HEK293 (cell line): ENCODE results near the gene RIMS3.

Source experiments
- CTCF ChIA-PET: fragments of 350-600 bp; formaldehyde crosslinking; extraction: SDS; loops from one replicate; lab custom pipeline; 2021; ENCODE audit warnings: antibody characterized with exemption; lab: Yijun Ruan, JAX
- POLR2A ChIA-PET: fragments of 300-600 bp; formaldehyde crosslinking; extraction: SDS; loops from one replicate; lab custom pipeline; 2020; ENCODE audit warnings: antibody characterized with exemption, inconsistent platforms; lab: Yijun Ruan, JAX
- H3K27ac ChIP-seq: fragments of 200-500 bp; sonication (Bioruptor generic); 2 replicates; pipeline ENCODE4 v1.5.1; 2014; ENCODE audit warnings: low read depth, low read length, control low read depth, inconsistent platforms; ENCODE audit errors: extremely low read depth
- H3K36me3 ChIP-seq, 2 experiments: fragments of 200-500 bp in 1 of 2; sonication (Bioruptor generic) in 1 of 2; 1 replicate in 1 of 2; 2 replicates in 1 of 2; pipeline ENCODE4 v1.5.1; 2014 to 2017; ENCODE audit warnings: inconsistent platforms in 2 of 2, low read length in 2 of 2; ENCODE audit not compliant: control insufficient read depth in 2 of 2, insufficient read depth in 1 of 2
- H3K4me1 ChIP-seq: fragments of 200-500 bp; sonication (Bioruptor generic); 2 replicates; pipeline ENCODE4 v1.5.1; 2014; ENCODE audit warnings: mild to moderate bottlenecking, low read length, inconsistent platforms; ENCODE audit not compliant: control insufficient read depth, insufficient read depth
- H3K4me3 ChIP-seq: 2 replicates; pipeline ENCODE4 v1.5.1; 2011; ENCODE audit warnings: low read depth, mild to moderate bottlenecking, control low read depth, low read length, moderate library complexity
- H3K9me3 ChIP-seq: fragments of 200-500 bp; sonication (Bioruptor generic); 2 replicates; pipeline ENCODE4 v1.5.1; 2014; ENCODE audit warnings: low read depth, low read length, inconsistent platforms; ENCODE audit not compliant: control insufficient read depth, insufficient read depth
- KLF16 ChIP-seq: fragments of 450-650 bp; formaldehyde crosslinking; IDR thresholded peaks from 2 replicates; pipeline ENCODE4 v1.5.1; 2017; ENCODE audit warnings: missing biosample characterization, missing genetic modification characterization
- KLF17 ChIP-seq: fragments of 450-650 bp; formaldehyde crosslinking; IDR thresholded peaks from 2 replicates; pipeline ENCODE4 v1.5.1; 2016; ENCODE audit warnings: missing biosample characterization, missing genetic modification characterization
- KLF8 ChIP-seq: fragments of 450-650 bp; formaldehyde crosslinking; IDR thresholded peaks from 2 replicates; pipeline ENCODE4 v1.5.1; 2016; ENCODE audit warnings: missing biosample characterization, missing genetic modification characterization
- KLF9 ChIP-seq: fragments of 450-650 bp; formaldehyde crosslinking; IDR thresholded peaks from 2 replicates; pipeline ENCODE4 v1.5.1; 2016; ENCODE audit warnings: missing biosample characterization, missing genetic modification characterization, low read depth
- RBAK ChIP-seq: fragments of 450-650 bp; formaldehyde crosslinking; IDR thresholded peaks from 2 replicates; pipeline ENCODE4 v1.5.1; 2016; ENCODE audit warnings: missing biosample characterization, missing genetic modification characterization
- REPIN1 ChIP-seq: fragments of 450-650 bp; formaldehyde crosslinking; IDR thresholded peaks from 2 replicates; pipeline ENCODE4 v1.5.1; 2017; ENCODE audit warnings: missing biosample characterization, missing genetic modification characterization, low read depth
- SCRT1 ChIP-seq: fragments of 450-650 bp; formaldehyde crosslinking; IDR thresholded peaks from 2 replicates; pipeline ENCODE4 v1.5.1; 2016; ENCODE audit warnings: missing biosample characterization, missing genetic modification characterization, borderline replicate concordance
- SP2 ChIP-seq: fragments of 450-650 bp; formaldehyde crosslinking; IDR thresholded peaks from 2 replicates; pipeline ENCODE4 v1.5.1; 2016; ENCODE audit warnings: missing biosample characterization, missing genetic modification characterization
- SP3 ChIP-seq: fragments of 450-650 bp; formaldehyde crosslinking; IDR thresholded peaks from 2 replicates; pipeline ENCODE4 v1.5.1; 2016; ENCODE audit warnings: missing biosample characterization, missing genetic modification characterization
- ZBTB6 ChIP-seq: fragments of 450-650 bp; formaldehyde crosslinking; IDR thresholded peaks from 2 replicates; pipeline ENCODE4 v1.5.1; 2017; ENCODE audit warnings: missing biosample characterization, missing genetic modification characterization
- ZBTB8A ChIP-seq: fragments of 450-650 bp; formaldehyde crosslinking; IDR thresholded peaks from 2 replicates; pipeline ENCODE4 v1.5.1; 2016; ENCODE audit warnings: missing biosample characterization, missing genetic modification characterization
- ZFHX2 ChIP-seq: fragments of 450-650 bp; formaldehyde crosslinking; conservative IDR thresholded peaks from 2 replicates; pipeline ENCODE4 v1.5.1; 2016; ENCODE audit warnings: missing biosample characterization, missing genetic modification characterization
- ZIC2 ChIP-seq: fragments of 450-650 bp; formaldehyde crosslinking; IDR thresholded peaks from 2 replicates; pipeline ENCODE4 v1.5.1; 2016; ENCODE audit warnings: missing biosample characterization, missing genetic modification characterization
- ZNF138 ChIP-seq: fragments of 450-650 bp; formaldehyde crosslinking; IDR thresholded peaks from 2 replicates; pipeline ENCODE4 v1.5.1; 2016; ENCODE audit warnings: missing biosample characterization, missing genetic modification characterization, borderline replicate concordance
- ZNF140 ChIP-seq: fragments of 450-650 bp; formaldehyde crosslinking; IDR thresholded peaks from 2 replicates; pipeline ENCODE4 v1.5.1; 2016; ENCODE audit warnings: missing biosample characterization, missing genetic modification characterization
- ZNF169 ChIP-seq: fragments of 450-650 bp; formaldehyde crosslinking; IDR thresholded peaks from 2 replicates; pipeline ENCODE4 v1.5.1; 2016; ENCODE audit warnings: missing biosample characterization, missing genetic modification characterization
- ZNF202 ChIP-seq: fragments of 450-650 bp; formaldehyde crosslinking; IDR thresholded peaks from 2 replicates; pipeline ENCODE4 v1.5.1; 2016; ENCODE audit warnings: missing biosample characterization, missing genetic modification characterization, borderline replicate concordance
- ZNF223 ChIP-seq: fragments of 450-650 bp; formaldehyde crosslinking; IDR thresholded peaks from 2 replicates; pipeline ENCODE4 v1.5.1; 2016; ENCODE audit warnings: missing biosample characterization, missing genetic modification characterization
- ZNF239 ChIP-seq: fragments of 450-650 bp; formaldehyde crosslinking; IDR thresholded peaks from 2 replicates; pipeline ENCODE4 v1.5.1; 2016; ENCODE audit warnings: missing biosample characterization, missing genetic modification characterization
- ZNF24 ChIP-seq: fragments of 450-650 bp; formaldehyde crosslinking; IDR thresholded peaks from 2 replicates; pipeline ENCODE4 v1.5.1; 2016; ENCODE audit warnings: missing biosample characterization, missing genetic modification characterization
- ZNF248 ChIP-seq: fragments of 450-650 bp; formaldehyde crosslinking; IDR thresholded peaks from 2 replicates; pipeline ENCODE4 v1.5.1; 2017; ENCODE audit warnings: missing biosample characterization, missing genetic modification characterization
- ZNF302 ChIP-seq: fragments of 450-650 bp; formaldehyde crosslinking; IDR thresholded peaks from 2 replicates; pipeline ENCODE4 v1.5.1; 2016; ENCODE audit warnings: missing biosample characterization, missing genetic modification characterization, low read depth
- ZNF394 ChIP-seq: fragments of 450-650 bp; formaldehyde crosslinking; IDR thresholded peaks from 2 replicates; pipeline ENCODE4 v1.5.1; 2016; ENCODE audit warnings: missing biosample characterization, missing genetic modification characterization, mild to moderate bottlenecking, moderate library complexity, borderline replicate concordance
- ZNF514 ChIP-seq: fragments of 450-650 bp; formaldehyde crosslinking; IDR thresholded peaks from 2 replicates; pipeline ENCODE4 v1.5.1; 2016; ENCODE audit warnings: missing biosample characterization, missing genetic modification characterization
- ZNF521 ChIP-seq: fragments of 450-650 bp; formaldehyde crosslinking; IDR thresholded peaks from 2 replicates; pipeline ENCODE4 v1.5.1; 2017; ENCODE audit warnings: missing biosample characterization, mild to moderate bottlenecking, missing genetic modification characterization
- ZNF580 ChIP-seq: fragments of 450-650 bp; formaldehyde crosslinking; IDR thresholded peaks from 2 replicates; pipeline ENCODE4 v1.5.1; 2016; ENCODE audit warnings: missing biosample characterization, missing genetic modification characterization
- ZNF596 ChIP-seq: fragments of 450-650 bp; IDR thresholded peaks from 2 replicates; pipeline ENCODE4 v1.5.0; 2018; ENCODE audit warnings: missing biosample characterization, mild to moderate bottlenecking, missing genetic modification characterization, moderate library complexity
- ZNF600 ChIP-seq: fragments of 450-650 bp; formaldehyde crosslinking; IDR thresholded peaks from 2 replicates; pipeline ENCODE4 v1.5.1; 2016; ENCODE audit warnings: missing biosample characterization, missing genetic modification characterization
- ZNF639 ChIP-seq: fragments of 450-650 bp; formaldehyde crosslinking; IDR thresholded peaks from 2 replicates; pipeline ENCODE4 v1.5.1; 2016; ENCODE audit warnings: missing biosample characterization, missing genetic modification characterization
- ZNF660 ChIP-seq: fragments of 450-650 bp; IDR thresholded peaks from 2 replicates; pipeline ENCODE4 v1.5.1; 2018; ENCODE audit warnings: missing biosample characterization, mild to moderate bottlenecking, missing genetic modification characterization
- ZNF76 ChIP-seq: fragments of 450-650 bp; formaldehyde crosslinking; IDR thresholded peaks from 2 replicates; pipeline ENCODE4; 2016; ENCODE audit warnings: low read depth, missing biosample characterization, missing genetic modification characterization, borderline replicate concordance
- ZXDB ChIP-seq: fragments of 450-650 bp; formaldehyde crosslinking; IDR thresholded peaks from 2 replicates; pipeline ENCODE4 v1.5.1; 2016; ENCODE audit warnings: missing biosample characterization, missing genetic modification characterization

RIMS3 gene

GRCh38 chr1:40621821-40622450 lies 43.5 kb downstream of the RIMS3 start:
- ChIA-PET POLR2A (no interaction called here), CTCF (interaction anchor here (1.4 kb wide), 1 partner anchor 47 kb away, joined by 3 read pairs; no protein-coding TSS in a partner anchor)
- TF ChIP-seq REPIN1 (tag by site-specific recombination): no peak
- TF ChIP-seq ZNF239 (tag by site-specific recombination): no peak
- no peak for TF ChIP-seq ZNF514 (tag by site-specific recombination)
- TF ChIP-seq KLF16: no peak
- TF ChIP-seq KLF17 (tag by site-specific recombination): no peak
- no peak for TF ChIP-seq ZNF140 (tag by site-specific recombination)
- no peak for TF ChIP-seq ZNF138 (tag by site-specific recombination)
- no peak for TF ChIP-seq RBAK (tag by site-specific recombination)
- no peak for TF ChIP-seq SCRT1 (tag by site-specific recombination)
- TF ChIP-seq ZNF600 (tag by site-specific recombination): no peak
- TF ChIP-seq ZNF76 (tag by site-specific recombination): no peak
- no peak for TF ChIP-seq ZNF596 (tag by site-specific recombination)
- TF ChIP-seq ZIC2 (tag by site-specific recombination): no peak
- TF ChIP-seq ZNF248: no peak
- TF ChIP-seq ZNF521 (tag by site-specific recombination): no peak
- TF ChIP-seq SP3 (tag by site-specific recombination): no peak
- no peak for TF ChIP-seq ZNF223
- Histone ChIP-seq H3K9me3 (no peaks in the 10 kb centered on the region), H3K4me3 (no peak overlapping the region), H3K27ac (no peak overlapping the region), H3K4me1 (no peaks in the 10 kb centered on the region), H3K36me3 (no peaks in the 10 kb centered on the region)

GRCh38 chr1:40620586-40621210 lies 44.8 kb downstream of the RIMS3 start:
- ChIA-PET CTCF (interaction anchor here (0.8 to 1.4 kb wide), 2 partner anchors 8 to 48 kb away, joined by 3 to 4 read pairs; no protein-coding TSS in a partner anchor), POLR2A (no interaction called here)
- no peak overlapping the region for H3K4me3 ChIP-seq
- H3K4me1 ChIP-seq: no peaks in the 10 kb centered on the region
- no peaks in the 10 kb centered on the region for H3K36me3 ChIP-seq
- no peaks in the 10 kb centered on the region for H3K9me3 ChIP-seq
- no peak overlapping the region for H3K27ac ChIP-seq
- TF ChIP-seq KLF9 (no peak), ZFHX2 (tag by site-specific recombination) (no peak), ZNF169 (tag by site-specific recombination) (no peak), ZBTB6 (tag by site-specific recombination) (no peak), ZNF394 (tag by site-specific recombination) (no peak), ZXDB (tag by site-specific recombination) (no peak), ZNF24 (tag by site-specific recombination) (no peak), ZNF660 (tag by site-specific recombination) (no peak), SP2 (tag by site-specific recombination) (no peak), ZNF76 (tag by site-specific recombination) (no peak), ZBTB8A (no peak), ZNF202 (tag by site-specific recombination) (no peak), KLF8 (no peak), ZNF639 (tag by site-specific recombination) (no peak), ZNF580 (tag by site-specific recombination) (no peak), ZNF302 (tag by site-specific recombination) (no peak)
